ENCODE measurements around the gene CMSS1.

The CMSS1 gene

DNA sequence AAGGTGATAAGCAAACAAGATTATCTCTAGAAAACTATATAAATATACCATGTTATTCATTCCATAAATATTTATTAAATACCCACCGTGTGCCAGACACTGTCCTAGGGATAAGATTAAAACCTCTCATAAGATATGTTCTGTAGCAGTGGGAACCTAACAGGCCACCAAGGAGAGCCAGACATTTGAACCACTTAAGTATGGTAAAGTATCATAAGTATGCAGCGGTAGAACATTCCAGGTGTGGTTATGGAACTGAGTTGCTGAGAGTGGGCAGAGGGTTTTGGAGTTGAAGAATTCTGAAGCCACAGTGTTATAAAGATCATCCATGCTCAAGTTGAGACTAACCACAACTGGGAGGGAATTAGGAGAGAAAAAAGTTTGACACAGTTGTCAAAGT is 282.0 kb downstream of the CMSS1 start:
- DNase-seq (ENCODE audit: insufficient read length, low spot score), result no peak
- TF ChIP-seq, protein P1, sequence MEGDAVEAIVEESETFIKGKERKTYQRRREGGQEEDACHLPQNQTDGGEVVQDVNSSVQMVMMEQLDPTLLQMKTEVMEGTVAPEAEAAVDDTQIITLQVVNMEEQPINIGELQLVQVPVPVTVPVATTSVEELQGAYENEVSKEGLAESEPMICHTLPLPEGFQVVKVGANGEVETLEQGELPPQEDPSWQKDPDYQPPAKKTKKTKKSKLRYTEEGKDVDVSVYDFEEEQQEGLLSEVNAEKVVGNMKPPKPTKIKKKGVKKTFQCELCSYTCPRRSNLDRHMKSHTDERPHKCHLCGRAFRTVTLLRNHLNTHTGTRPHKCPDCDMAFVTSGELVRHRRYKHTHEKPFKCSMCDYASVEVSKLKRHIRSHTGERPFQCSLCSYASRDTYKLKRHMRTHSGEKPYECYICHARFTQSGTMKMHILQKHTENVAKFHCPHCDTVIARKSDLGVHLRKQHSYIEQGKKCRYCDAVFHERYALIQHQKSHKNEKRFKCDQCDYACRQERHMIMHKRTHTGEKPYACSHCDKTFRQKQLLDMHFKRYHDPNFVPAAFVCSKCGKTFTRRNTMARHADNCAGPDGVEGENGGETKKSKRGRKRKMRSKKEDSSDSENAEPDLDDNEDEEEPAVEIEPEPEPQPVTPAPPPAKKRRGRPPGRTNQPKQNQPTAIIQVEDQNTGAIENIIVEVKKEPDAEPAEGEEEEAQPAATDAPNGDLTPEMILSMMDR (IDR thresholded peaks at IDR 0.05; ENCODE audit: insufficient read depth, missing control alignments), result no peak
- FAIRE-seq, result no peak

DNA sequence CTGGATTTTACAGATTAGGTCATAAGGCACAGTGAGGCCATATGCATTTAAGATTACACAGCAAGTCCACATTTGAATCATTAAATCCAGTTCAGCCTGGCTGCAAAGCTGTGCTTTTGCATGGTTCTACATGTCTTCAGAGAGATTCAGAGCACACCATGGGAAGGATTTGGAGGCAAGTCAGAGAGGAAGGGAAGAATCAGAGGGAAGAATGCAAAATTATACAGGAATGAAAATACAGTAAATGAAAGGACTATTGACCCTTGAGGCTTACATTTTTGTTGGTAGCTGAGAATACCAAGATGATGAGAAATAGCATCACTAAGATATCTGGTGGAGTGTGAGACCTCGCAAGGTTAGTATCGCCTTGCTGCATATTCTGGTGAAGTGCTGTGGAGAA is 282.8 kb downstream of the CMSS1 start:
- TF ChIP-seq, protein P1 (IDR thresholded peaks at IDR 0.05; ENCODE audit: insufficient read depth, missing control alignments), result no peak
- FAIRE-seq (no peak), DNase-seq (ENCODE audit: insufficient read length, low spot score) (no peak)

DNA sequence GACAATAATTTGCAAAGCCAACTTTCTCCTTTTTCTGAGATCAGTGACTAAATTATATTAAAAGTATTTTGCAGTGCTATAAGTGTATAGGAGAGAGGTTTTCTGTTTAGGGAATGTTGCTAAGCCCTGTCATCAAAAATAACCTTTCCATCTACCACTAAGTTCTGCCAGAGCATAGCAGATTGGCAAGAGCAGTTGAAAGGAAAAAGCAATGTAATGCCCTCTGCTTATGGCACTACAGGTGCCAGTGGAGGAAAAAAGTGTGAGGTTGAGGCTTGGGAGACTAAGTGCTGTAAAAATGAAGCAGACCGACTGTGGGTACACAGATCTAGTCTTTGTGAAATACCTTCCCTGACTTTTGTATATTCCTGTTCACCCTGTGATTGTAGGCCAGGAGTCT is 285.1 kb downstream of the CMSS1 start:
- FAIRE-seq (no peak), DNase-seq (ENCODE audit: insufficient read length, low spot score) (no peak)
- TF ChIP-seq, protein P1 (IDR thresholded peaks at IDR 0.05; ENCODE audit: insufficient read depth, missing control alignments), result no peak

DNA sequence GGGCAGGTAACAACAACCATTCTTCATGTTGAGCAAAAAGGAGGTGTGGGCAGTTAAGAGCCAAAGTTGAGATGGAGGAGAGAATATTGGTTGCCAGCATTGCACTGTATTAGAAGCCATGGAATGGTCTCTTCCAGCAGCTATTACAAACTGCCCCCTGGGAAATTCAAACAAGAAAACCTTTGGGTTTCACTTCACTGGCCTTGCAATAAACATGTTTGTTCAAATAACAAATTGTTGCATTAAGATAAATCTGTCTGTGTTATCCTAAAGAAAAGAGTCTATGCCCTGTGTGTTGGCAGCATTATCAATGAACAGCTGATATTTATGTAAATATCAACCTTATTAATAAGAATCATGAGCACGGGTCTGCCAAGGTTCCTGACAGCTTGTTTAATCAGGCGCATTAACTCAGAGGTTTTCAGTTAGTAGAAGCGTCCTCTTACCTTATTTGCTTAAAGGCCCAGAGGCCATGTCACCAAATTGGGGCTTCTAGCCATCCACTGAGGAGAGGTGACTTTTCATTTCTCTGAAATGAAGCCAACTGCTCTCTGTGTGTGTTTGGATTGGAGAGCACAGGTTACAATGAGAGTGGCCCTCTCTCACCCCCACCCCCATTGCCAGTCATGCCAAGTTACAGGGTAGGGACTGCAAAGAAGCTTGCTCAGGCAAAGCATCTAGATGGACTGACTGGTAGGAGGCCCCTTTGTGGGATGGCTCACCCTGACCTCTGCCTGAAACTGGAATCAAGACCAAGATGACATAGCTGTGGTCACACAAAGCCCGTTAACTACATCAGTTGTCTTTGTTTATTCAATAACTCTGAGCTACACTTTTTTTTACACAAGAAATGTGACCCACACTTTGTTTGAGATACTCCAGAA is 286.1 kb downstream of the CMSS1 start:
- TF ChIP-seq, protein P1 (IDR thresholded peaks at IDR 0.05; ENCODE audit: insufficient read depth, missing control alignments), result no peak
- no peak for FAIRE-seq
- DNase-seq (ENCODE audit: insufficient read length, low spot score), result no peak

DNA sequence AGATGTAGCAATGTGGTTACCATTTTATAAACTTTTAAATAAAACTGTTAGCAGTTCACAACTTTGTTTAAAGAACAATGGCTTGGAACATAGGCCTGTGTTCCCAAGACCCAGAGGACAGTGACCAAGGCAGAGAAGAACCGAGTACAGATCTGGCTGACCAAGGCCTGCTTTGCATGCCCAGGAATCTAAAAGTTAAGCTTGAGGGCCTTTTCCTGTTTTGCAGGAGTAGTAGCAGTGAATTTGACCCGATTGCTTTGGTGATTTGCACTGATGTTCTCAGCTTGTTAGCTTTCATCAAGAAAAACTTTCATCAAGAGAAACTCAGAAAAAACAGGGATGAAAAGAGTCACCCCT is 286.8 kb downstream of the CMSS1 start:
- DNase-seq (ENCODE audit: insufficient read length, low spot score) (no peak), FAIRE-seq (no peak)
- TF ChIP-seq, protein P1 (IDR thresholded peaks at IDR 0.05; ENCODE audit: insufficient read depth, missing control alignments), result no peak

DNA sequence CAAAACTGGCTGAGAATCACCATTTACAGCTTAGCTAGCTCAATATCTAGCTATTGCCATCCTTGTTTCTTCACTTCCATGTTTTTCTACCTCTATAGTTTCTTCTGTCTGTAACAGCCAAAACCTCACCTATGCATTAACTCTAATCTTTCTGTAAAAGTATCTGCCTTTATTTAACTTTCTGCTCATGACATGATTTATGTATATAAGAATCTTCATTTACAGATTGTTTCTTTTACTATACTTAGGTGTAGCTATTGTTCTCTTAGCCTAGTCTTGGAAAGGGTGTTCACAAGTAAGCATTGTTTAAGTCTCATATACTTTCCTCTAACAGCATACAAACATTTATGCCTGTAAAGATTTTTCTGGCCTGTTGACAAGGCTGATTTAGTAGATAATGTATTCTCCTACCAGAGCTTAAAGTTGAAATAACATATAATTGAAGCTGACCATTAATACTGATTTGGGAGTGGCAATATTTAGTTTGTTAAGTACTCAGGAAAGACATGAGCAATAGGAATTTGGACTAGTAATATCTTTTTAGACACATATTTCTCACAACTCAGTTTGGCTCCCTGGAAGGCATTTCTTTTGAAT is 287.3 kb downstream of the CMSS1 start:
- no peak for DNase-seq (ENCODE audit: insufficient read length, low spot score)
- no peak for FAIRE-seq
- TF ChIP-seq, protein P1 (IDR thresholded peaks at IDR 0.05; ENCODE audit: insufficient read depth, missing control alignments), result no peak

DNA sequence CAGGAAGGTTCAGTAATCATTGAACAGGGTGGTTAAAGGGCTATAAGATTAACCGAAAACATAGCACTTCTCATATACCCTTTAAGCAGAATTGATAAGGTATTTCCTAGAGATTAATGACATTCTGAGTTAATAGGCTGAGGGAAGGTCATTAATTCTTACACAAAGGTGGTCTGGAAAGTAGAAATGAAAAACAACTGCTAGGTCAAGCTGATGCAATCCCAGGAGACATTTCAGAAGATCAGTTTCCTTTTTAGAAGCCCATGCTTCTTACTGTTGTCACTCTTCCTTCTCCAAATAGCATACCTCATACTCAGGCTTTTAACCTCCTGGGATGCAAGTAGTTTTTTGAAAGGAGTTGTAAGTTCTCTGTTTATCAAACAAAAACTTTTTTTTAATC is 287.8 kb downstream of the CMSS1 start:
- DNase-seq (ENCODE audit: insufficient read length, low spot score) (no peak), FAIRE-seq (no peak)
- TF ChIP-seq, protein P1 (IDR thresholded peaks at IDR 0.05; ENCODE audit: insufficient read depth, missing control alignments), result no peak

All from D721Med (cell line).